ENCODE measurements around the gene CDKN2AIPNL. TPM values are rescaled to one million over a fixed set of nuclear protein-coding genes. Genes with fewer than 3 reads are reported as not detected.
"Not testable (repeated sequence)": the region's sequence is repeated elsewhere in the genome, so short reads cannot be mapped to it uniquely, and the experiment has no call there.

CDKN2AIPNL gene
- total RNA-seq, 1 experiment from 2014 or later, result 48.3 TPM

DNA sequence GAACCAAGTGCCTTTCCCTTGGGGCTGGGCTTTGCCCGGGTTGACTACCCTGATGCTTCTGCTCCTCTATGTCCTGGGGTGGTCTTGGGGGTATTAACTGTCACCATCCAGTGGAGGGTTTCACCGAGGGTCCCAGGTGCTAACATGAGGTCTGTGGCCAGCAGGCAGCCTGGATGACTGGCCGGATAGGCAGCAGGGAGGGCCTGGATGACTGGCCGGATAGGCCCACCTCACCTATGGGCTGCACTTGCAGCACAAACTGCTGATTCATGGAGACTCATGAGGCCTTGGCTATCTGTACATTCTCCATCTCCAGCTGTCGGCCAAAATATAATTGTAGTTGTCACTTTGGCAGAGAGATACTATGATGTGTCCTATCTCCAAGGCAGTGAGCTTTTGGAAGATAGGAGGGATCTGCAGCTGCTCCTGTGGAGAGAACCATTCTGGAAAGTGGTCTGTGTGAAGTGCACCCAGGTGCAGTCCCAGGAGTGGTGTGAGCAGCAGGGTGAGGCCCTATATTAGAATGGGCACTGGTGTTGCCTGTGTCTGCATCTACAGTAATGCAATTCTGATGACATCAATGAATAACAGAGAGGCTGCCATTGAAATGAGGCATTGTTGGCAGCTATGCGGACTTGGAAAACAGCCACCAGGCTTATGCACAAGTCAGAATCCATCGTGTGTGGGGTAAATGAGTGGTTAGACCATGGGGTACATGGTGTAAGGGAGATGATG is 26.3 kb upstream of the CDKN2AIPNL start:
- DNase-seq (ENCODE audit: low read depth), result peak; percentile 35

DNA sequence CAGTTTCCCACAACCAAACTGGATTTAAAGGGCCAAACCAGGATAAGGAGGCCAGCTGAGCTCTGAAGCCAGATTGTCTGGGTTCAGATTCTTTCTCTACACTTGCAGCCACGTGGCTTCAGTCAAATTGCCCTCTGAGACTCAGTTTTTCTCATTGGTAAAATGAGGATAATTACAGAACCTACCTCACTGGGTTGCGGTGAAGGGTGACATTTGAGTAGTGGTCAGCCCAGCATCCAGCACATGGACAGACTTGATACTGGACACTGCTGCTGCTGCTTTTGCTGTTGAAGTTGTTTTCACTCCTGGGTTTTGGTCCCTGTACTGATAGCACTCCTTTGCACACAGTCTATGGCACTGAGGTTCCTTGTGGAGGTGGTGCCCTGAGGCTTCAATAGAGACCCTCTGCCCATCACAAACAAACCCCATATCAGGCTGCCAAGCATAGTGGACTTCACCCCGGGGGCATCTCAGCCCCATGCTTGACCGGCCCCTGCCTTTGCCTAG is 25.7 kb upstream of the CDKN2AIPNL start:
- peak; percentile 32 for DNase-seq (ENCODE audit: low read depth)

DNA sequence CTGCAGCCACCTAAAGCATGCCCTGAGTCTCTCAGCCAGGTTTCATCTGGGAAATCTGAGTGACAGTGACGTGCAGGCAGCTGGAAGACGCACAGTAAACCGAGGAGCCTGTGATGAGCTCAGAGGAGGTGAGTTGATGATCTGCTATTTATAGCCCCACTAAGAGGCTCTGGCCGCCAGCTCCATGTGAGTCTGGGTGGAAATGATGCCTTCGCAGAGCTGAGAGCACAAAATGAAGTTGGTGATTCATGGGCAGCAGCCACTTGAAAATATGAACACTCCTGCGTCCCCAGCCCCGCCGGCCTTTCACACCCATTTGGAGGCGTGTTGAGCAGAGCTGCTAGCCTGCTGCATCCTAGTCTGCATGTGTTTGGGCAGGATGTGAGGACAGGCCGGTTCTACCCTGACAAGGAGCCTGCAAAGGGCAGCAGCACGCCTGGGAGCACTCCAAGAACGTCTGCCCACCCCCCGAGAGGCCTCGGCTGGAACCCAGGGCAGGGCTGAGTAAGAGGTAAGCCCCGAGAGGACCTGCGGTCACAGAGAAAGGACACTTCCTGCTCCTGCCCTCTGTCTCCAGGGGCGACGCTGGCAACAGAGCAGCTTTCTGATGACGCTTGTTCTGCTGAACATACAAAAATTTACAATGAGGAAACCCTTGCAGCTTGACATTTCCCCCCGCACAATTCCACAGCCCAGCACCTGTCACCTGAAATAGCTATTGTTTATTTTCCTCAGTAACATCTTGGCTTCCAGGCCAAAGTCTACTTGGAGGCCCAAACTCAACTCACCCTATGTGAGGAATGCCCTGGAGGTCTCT is 25.1 kb upstream of the CDKN2AIPNL start:
- peak; percentile 87 for DNase-seq (ENCODE audit: low read depth)

DNA sequence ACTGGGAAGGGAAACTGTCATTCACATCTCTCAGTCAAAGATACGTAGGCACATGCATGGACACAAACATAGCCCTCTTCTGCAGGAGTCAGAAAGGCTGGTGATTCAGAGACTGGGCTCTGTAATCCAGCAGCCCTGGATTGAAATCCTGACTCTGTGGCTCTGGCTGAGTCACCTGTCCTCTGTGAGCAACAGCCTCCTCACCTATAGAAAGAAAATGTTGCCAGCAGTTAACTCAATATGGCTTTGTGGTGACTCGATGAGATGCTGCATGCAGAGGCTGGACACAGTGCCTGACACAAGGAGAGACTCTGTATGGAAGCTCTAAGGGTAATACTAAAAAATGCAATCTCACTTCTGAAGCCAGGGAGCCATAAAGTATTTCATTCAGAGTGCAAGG is 23.9 kb upstream of the CDKN2AIPNL start:
- peak; percentile 26 for DNase-seq (ENCODE audit: low read depth)

DNA sequence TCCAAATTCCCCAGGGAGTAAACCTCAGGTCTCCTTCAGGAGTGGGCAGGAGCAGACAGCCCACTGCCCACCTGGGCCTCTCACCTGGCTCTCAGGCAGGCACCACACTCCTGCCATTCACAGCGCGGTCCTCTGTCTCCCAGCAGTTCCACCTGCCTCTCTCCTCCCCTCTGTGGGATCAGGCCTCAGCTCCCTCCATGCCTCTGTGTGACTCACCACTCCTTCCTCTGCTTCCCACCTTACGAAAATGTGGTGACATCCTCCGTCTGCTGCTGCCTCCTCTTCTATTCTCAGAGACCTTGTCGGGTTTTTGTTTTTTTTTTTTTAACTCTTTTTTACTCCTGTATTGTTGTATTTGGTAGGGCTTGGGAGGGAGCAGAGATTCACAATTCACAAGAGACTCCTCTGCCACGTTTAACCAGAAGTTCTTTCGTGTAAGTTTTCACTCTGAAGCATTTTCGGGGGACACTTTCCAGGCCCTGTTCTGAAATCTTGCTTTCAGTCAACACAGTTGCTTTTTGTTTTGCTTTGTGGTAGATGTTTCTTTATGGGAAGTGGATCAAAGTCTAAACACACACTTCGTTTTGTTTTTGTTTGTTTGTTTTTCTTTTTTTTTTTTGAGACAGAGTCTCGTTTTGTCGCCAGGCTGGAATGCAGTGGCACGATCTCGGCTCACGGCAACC is 21.1 kb upstream of the CDKN2AIPNL start:
- peak; percentile 29 for DNase-seq (ENCODE audit: low read depth)

DNA sequence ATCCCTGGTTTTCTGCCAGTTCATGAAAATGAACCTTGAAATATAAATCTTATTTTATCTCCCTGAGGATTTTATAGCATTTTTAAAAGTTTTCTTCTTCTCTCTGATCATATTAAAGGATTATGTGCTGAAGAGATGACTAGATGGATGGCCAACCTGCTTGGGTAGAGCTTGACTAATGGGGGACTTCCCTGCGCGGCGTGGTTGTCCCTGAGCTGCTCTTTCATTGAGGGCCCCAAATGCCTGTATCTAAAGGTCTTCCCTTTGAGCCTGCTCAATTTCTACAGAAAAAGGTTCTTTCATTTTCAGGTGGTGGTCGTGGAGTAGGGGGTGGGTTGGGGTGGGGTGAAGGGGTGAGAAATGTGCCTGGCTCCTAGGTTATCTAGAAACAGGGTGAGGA is 20.5 kb upstream of the CDKN2AIPNL start:
- DNase-seq (ENCODE audit: low read depth), result no peak

DNA sequence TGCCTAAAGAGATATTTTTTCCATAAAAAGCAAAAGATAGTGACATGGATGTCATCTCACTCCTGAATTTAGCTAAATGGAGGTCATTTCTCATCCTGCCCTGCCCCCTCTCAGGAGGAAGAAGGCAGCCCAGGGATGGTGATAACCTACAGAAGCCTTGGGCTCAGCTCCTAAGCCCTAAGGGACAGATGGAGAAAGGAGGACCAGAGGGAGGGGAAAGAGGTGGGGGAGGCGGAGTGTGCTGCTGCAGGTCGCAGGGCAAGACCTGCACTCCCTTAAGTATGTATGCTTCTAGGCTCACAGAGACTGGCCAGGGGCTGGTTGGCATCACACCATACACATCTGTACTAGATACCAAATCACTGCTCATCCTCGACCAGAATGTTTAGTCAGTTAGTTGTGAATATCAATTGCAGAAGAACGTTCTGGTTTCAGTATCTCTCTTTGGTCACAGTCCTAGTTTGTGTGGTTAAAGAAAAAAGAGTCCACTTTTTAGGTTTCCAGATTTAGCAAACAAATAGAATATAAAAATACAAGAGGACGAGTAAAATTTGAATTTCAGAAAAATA is 18.4 kb upstream of the CDKN2AIPNL start:
- no peak for DNase-seq (ENCODE audit: low read depth)

DNA sequence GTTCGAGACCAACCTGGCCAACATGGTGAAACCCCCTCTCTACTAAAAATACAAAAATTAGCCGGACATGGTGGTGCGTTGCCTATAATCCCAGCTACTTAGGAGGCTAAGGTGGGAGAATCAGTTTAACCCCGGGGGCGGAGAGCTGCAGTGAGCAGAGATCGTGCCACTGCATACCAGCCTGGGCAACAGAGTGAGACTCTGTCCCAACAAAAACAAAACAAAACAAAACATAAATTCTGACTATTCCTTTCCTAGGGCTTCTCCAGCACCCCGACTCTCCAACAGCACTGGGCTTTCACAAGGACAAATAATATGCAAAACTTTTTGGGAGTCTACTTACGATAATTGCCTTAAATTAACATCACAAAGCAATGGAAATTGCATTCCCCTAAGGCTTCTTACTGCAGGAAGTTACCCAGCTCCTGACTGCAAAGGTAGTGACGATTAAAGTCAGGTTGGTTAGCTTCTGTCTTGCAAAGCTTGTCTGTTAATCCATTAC is 15.9 kb upstream of the CDKN2AIPNL start:
- DNase-seq (ENCODE audit: low read depth), result no peak

DNA sequence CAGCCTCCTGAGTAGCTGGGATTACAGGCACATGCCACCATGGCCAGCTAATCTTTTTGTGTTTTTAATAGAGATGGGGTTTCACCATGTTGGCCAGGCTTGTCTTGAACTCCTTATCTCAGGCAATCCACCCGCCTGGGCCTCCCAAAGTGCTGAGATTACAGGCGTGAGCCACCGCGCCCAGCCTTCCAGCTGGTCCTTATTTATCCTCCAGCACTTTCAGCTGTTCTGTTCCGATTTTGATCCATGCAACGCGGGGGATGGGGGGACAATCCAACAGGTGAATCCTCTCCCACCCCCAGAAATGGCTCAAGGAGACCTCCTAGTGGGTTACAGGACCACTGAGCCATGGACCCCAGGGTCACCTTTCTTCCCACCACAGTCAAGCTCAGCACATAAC is 14.7 kb upstream of the CDKN2AIPNL start:
- DNase-seq (ENCODE audit: low read depth), result no peak

DNA sequence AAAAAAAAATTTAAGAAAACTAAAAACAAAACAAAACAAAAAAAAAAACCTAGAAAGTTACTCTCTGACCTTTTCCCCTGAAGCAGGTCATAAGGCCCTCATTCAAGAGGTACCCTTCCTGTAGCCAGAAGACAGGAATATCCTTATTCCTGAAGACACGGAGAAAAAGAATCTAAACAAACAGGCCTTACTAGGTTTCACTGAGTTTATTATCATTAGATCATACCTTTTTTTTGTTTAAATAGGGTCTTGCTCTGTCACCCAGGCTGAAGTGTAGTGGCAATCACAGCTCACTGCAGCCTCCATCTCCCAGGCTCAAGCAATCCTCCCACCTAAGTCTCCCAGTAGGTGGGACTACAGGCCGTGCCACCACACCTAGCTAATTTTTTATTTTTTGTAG is 11.7 kb upstream of the CDKN2AIPNL start:
- no peak for DNase-seq (ENCODE audit: low read depth)

DNA sequence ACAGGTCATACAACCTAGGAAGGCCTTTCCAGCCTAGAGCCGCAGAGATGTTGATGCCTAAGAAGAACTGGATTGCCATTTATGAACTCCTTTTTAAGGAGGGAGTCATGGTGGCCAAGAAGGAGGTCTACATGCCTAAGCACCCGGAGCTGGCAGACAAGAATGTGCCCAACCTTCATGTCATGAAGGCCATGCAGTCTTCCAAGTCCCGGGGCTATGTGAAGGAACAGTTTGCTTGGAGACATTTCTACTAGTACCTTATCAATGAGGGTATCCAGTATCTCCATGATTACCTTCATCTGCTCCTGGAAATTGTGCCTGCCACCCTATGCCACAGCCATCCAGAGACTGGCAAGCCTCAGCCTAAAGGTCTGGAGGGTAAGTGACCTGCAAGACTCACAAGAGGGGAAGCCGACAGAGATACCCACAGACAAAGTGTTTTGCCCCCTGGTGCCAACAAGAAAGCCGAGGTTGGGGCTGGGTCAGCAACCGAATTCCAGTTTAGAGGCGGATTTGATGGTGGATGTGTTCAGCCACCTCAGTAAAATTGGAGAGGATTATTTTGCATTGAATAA is 11.2 kb upstream of the CDKN2AIPNL start:
- no peak for DNase-seq (ENCODE audit: low read depth)

DNA sequence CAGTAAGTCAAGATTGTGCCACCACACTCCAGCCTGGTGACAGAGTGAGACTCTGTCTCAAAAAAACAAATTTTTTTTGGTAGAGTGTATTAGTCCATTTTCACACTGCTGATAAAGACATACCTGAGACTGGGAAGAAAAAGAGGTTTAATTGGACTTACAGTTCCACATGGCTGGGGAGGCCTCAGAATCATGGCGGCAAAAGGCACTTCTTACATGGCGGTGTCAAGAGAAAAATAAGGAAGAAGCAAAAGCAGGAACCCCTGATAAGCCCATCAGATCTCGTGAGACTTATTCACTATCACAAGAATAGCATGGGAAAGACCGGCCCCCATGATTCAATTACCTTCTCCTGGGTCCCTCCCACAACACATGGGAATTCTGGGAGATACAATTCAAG is 9.4 kb upstream of the CDKN2AIPNL start:
- not testable (repeated sequence) for DNase-seq (ENCODE audit: low read depth)

DNA sequence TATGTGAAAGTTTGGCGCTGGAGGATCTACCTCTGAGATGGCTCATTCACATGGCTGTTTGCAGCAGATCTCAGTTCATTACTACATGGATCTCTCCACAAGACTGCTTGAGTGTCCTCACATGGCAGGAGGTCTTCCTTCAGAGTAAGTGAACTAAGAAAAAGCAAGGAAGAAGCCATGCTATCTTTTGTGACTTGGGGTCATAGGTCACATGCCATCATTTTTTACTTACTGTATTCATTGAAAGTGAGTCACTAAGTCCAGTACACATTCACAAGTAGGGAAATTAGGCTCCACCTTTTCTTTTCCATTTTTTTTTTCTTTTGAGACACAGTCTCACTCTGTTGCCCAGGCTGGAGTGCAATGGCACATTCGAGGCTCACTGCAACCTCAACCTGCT is 8.7 kb upstream of the CDKN2AIPNL start:
- peak; percentile 28 for DNase-seq (ENCODE audit: low read depth)

DNA sequence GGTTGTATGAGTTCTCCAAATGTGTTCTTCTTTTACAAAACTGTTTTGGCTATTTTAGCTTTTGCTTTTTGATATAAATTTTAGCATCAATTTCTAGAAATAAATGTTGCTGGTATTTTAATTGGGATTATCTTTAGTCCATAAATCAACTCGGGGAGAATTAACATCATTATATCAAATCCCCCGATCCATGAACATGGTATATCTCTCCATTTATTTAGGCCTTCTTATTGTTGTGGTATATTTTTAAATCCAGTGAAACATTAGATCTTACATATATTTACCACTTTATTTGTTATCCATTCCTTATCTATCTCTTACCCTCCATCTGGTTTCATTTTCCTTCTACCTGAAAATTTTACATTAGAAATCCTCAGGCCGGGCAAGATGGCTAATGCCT is 7.3 kb upstream of the CDKN2AIPNL start:
- no peak for DNase-seq (ENCODE audit: low read depth)

DNA sequence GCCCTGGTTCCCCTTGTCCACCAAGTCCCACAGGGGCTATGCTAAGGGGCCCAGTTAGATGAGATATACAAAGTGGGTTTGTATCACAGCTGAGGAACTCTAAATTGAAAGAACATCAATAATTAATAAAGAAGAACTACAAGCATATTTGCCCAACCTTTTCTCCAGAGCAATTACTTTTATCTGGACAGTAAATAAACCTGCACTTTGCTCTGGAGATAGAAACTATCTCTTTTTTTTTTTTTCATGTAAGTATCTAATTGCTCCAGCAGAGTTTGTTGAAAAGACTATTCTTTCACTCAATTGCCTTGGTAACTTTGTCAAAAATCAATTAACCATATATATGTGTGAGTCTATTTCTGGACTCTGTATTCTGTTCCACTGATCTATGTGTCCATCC is 6.0 kb upstream of the CDKN2AIPNL start:
- no peak for DNase-seq (ENCODE audit: low read depth)

DNA sequence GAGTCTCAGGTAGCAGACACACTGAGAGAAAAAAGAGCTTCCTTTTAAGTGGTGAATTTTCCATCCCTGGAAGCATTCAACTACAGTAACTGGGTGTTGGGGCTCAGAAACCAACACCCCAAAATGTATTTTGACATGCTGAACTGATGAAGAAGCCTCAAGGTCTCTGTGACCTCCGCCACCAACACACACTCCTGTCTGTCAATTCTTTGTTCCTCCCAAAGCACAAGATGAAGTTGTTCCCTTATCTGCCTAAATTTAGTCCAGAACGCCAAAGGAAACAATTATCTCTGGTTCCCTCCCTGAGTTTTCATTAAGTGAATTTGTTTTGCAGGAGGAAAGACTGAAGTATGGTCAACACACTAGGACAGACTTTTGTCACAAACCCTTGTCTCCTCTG is 1.4 kb upstream of the CDKN2AIPNL start:
- no peak for DNase-seq (ENCODE audit: low read depth)

DNA sequence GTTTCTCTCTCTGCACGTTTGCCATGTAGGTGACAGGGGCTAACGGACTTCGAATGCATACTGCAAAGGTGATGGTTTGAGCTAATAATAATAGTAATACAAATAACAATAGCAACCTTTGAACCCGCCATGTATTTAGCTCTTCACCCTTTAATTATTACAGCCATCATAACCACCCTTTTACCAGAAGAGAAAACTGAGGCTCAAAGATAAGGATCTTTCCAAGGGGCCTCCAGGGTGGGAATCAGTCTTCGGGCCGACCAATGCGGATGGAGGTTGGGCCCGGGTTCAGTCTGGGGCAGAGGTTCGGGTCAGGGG is 494 bp downstream of the CDKN2AIPNL start:
- no peak for DNase-seq (ENCODE audit: low read depth)

DNA sequence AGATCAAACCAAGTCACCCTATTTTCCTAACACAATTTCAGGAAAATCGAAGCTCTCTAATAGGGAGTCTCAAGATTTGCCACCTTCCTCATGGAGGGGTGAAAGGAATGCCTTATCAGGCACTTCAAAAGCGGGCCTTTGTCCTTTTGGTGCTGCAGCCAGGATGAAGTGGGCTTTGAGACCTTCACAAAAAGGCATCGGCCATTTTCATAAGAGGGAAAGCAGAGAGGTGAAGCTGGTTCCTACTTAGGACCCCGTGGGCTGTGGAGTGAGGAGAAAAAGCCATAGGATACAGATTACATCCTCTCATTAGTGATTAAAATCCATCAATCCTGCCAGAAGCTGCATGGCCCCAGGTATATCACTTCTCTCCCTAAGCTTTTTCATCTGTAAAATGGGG is 859 bp downstream of the CDKN2AIPNL start:
- DNase-seq (ENCODE audit: low read depth), result no peak

DNA sequence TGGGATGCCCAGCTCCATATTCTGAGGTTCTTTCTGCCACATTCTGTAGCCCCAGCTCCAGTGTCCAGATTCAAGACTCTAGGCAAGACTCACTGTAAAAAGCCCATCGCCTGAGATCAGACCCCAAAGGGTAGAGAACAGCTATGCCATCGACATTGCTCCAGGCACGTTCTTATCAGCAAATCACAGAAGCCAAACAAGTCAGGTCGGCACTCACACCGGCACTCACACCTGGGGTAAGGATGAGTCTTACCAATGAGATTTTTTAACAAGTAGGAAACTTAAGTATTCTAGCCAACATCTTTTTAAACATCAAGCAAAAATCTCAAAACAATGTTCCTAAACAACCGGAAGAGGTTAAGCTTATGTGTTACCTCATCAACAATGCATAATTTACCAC is 2.4 kb downstream of the CDKN2AIPNL start:
- no peak for DNase-seq (ENCODE audit: low read depth)

DNA sequence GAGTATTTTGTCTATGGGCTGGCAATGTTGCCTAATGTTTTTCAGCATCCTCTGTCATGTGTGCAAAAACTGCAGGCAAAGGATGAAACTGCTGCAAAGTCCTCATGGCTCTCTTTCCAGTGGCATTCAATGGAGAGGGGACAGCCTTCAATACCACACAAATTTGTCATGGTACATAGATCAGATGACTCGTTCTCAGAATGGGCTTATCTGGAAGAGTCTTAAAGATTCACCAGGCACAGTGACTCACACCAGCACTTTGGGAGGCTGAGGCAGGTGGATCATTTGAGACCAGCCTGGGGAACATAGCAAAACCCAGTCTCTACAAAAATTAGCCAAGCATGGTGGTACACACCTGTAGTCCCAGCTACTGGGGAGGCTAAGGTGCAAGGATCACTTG is 5.3 kb downstream of the CDKN2AIPNL start:
- DNase-seq (ENCODE audit: low read depth), result peak; percentile 25

DNA sequence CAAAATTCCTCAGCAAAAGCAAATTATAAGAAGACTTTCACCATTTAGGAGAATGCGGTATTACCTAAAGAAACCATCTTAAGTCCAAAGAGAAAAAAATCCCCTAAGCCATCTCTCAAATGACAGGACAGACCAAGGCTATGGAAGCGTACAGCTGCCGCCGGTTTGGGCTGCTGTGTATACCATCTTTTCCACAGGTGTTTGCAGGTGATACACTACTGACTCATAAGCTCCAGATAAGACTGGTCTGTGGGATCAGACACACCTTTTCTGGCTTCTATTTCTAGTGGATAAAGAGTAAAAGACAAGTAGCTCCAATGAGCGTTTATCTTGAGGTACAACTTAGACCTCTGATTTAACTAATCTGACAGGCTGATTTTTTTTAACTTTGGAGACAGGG is 7.7 kb downstream of the CDKN2AIPNL start:
- no peak for DNase-seq (ENCODE audit: low read depth)
